ENCODE results near the gene CD1D.
"Not testable (repeated sequence)": the region's sequence is repeated elsewhere in the genome, so short reads cannot be mapped to it uniquely, and the experiment has no call there.

Gene CD1D

DNA sequence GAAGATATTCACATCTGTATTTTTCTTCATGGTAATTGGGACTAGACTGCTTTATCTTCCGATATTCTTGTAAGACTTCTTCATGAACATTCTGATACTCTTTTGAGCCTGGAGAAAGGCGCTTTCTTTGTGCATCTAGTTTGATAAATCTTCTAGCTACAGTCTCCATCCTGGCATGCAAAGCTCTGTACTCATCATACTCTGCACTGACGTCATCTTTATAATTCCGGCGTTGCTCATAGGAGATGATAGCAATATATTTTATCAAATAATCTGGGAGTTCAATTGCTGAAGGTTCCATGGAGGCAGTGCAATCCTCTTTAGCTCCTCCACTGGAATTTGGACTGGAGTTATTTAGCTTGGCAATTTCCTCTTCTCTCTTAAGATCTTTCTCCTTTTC lies 4.8 kb upstream of the CD1D start:
- H3K14ac ChIP-seq (ENCODE audit: low read length); H4K8ac ChIP-seq (ENCODE audit: low read depth, low read length); H3K79me2 ChIP-seq (ENCODE audit: control insufficient read depth, insufficient read depth, low read length, poor library complexity); H3K79me1 ChIP-seq (ENCODE audit: low read length); H2BK12ac ChIP-seq (ENCODE audit: low read length); H2AK5ac ChIP-seq (ENCODE audit: low read length); H3K23ac ChIP-seq (ENCODE audit: low read length); H2BK5ac ChIP-seq (ENCODE audit: low read depth, low read length, poor library complexity); H3K4me3 ChIP-seq (ENCODE audit: low read depth, low read length); H3K9ac ChIP-seq (ENCODE audit: low read length); H4K12ac ChIP-seq (ENCODE audit: low read depth, low read length); DNase-seq; H4K91ac ChIP-seq (ENCODE audit: low read depth, low read length); H3K36me3 ChIP-seq (ENCODE audit: control insufficient read depth in 1 of 2, insufficient read depth in 2 of 2, low read length in 2 of 2); H3K4me2 ChIP-seq (ENCODE audit: low read length); H3K4ac ChIP-seq (ENCODE audit: low read depth, low read length); H2AFZ ChIP-seq (ENCODE audit: insufficient read depth, low read length, poor library complexity); H2BK120ac ChIP-seq (ENCODE audit: insufficient read depth, low read length, poor library complexity); H3K9me3 ChIP-seq (ENCODE audit: insufficient read depth, low read depth, low read length); H3K4me1 ChIP-seq (ENCODE audit: control insufficient read depth in 1 of 2, insufficient read depth in 2 of 2, low read length in 2 of 2); H3K27ac ChIP-seq (ENCODE audit: low read depth, low read length); H3K18ac ChIP-seq (ENCODE audit: low read length): not testable (repeated sequence)
- no CpG with 5 or more reads among the region's 5 CpGs for WGBS (ENCODE audit: extremely low coverage, insufficient coverage, insufficient read length)
- H3K27me3 ChIP-seq (ENCODE audit: insufficient read depth, low read length): peaks cover 20% of the 10 kb centered on the region

DNA sequence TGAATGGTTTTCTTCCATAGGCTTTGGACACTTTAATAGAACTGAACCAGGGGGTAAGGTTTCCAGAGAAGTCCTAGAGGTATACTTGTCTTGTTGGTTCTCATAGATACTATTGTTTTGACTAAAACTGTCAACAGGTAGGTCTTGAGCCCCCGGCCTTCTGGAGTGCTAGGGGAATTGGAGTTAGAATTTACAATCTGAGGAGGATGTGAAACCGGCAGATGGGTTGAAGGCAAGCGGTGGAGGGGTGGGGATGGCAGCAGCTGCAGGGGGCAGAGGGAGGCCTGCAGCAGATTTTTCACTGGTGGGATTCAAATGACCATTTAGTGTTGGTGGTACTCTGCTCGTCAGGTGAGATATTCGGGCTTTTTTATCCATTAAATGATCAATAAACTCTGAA lies 4.3 kb upstream of the CD1D start:
- Histone ChIP-seq H3K36me3 (ENCODE audit: control insufficient read depth in 1 of 2, insufficient read depth in 2 of 2, low read length in 2 of 2) (no peaks in the 10 kb centered on the region), H3K14ac (ENCODE audit: low read length) (no peak overlapping the region), H3K9me3 (ENCODE audit: insufficient read depth, low read depth, low read length) (peaks cover 2% of the 10 kb centered on the region), H3K4me1 (ENCODE audit: control insufficient read depth in 1 of 2, insufficient read depth in 2 of 2, low read length in 2 of 2) (peaks cover 5 to 8% of the 10 kb centered on the region in 2 experiments), H3K9ac (ENCODE audit: low read length) (no peak overlapping the region), H3K79me2 (ENCODE audit: control insufficient read depth, insufficient read depth, low read length, poor library complexity) (no peaks in the 10 kb centered on the region), H3K27me3 (ENCODE audit: insufficient read depth, low read length) (peaks cover 25% of the 10 kb centered on the region), H3K18ac (ENCODE audit: low read length) (no peak overlapping the region), H2AK5ac (ENCODE audit: low read length) (no peak overlapping the region), H3K4me2 (ENCODE audit: low read length) (no peak overlapping the region), H3K4ac (ENCODE audit: low read depth, low read length) (no peak overlapping the region), H3K79me1 (ENCODE audit: low read length) (no peaks in the 10 kb centered on the region), H2BK120ac (ENCODE audit: insufficient read depth, low read length, poor library complexity) (no peak overlapping the region), H4K8ac (ENCODE audit: low read depth, low read length) (no peak overlapping the region), H4K91ac (ENCODE audit: low read depth, low read length) (no peak overlapping the region), H2BK12ac (ENCODE audit: low read length) (no peak overlapping the region), H3K23ac (ENCODE audit: low read length) (no peak overlapping the region), H4K12ac (ENCODE audit: low read depth, low read length) (no peak overlapping the region), H3K27ac (ENCODE audit: low read depth, low read length) (no peak overlapping the region), H2AFZ (ENCODE audit: insufficient read depth, low read length, poor library complexity) (no peak overlapping the region), H2BK5ac (ENCODE audit: low read depth, low read length, poor library complexity) (no peak overlapping the region), H3K4me3 (ENCODE audit: low read depth, low read length) (no peak overlapping the region)
- DNase-seq: no peak
- WGBS (ENCODE audit: extremely low coverage, insufficient coverage, insufficient read length): no CpG with 5 or more reads among the region's 5 CpGs

DNA sequence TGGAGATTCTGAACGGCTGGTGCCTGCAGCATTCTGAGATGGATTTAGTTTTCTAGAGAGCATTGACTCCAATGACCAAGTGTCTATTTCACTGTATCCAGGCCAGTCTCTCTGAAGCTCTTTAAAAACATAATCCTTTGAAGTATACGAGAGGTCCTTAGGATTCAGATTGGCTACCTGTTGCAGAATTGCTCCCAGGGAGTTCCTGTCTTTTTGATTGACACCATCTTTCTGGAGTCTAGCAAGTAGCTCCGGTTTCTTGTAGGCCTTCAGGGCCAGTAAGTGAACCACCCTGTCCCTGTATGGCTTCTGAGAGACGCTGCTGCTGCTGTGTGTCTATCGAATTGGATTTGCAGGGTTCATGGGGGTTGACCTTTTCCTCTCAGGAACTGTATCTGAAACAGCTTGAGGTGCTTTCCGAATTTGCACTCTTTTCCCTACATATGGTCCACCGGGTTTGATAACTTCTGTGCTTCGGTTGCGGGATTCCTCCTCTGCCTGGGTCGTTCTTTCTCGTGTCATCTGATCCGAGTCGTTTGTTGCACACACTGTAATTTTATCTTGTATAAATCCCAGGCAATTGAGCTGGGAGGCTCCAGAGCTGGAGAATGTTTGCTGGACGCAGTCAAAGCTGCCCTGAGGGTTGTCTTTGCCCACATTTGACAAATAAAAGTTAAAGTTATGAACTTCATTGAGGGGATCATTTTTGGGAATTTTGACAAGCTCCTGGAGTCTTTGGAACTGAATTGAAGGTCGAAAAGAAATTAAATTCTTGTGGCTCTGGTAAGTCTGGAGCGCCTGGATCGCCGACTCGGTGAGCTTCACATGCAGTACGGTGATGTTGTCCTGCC lies 3.6 kb upstream of the CD1D start:
- H3K9me3 ChIP-seq (ENCODE audit: insufficient read depth, low read depth, low read length); H3K14ac ChIP-seq (ENCODE audit: low read length); H3K36me3 ChIP-seq (ENCODE audit: control insufficient read depth in 1 of 2, insufficient read depth in 2 of 2, low read length in 2 of 2); H3K9ac ChIP-seq (ENCODE audit: low read length); DNase-seq; H2BK120ac ChIP-seq (ENCODE audit: insufficient read depth, low read length, poor library complexity); H3K27ac ChIP-seq (ENCODE audit: low read depth, low read length); H4K12ac ChIP-seq (ENCODE audit: low read depth, low read length); H2BK12ac ChIP-seq (ENCODE audit: low read length); H2AFZ ChIP-seq (ENCODE audit: insufficient read depth, low read length, poor library complexity); H3K4ac ChIP-seq (ENCODE audit: low read depth, low read length); H4K8ac ChIP-seq (ENCODE audit: low read depth, low read length); H2AK5ac ChIP-seq (ENCODE audit: low read length); H3K79me2 ChIP-seq (ENCODE audit: control insufficient read depth, insufficient read depth, low read length, poor library complexity); H4K91ac ChIP-seq (ENCODE audit: low read depth, low read length); H3K23ac ChIP-seq (ENCODE audit: low read length); H3K18ac ChIP-seq (ENCODE audit: low read length); H2BK5ac ChIP-seq (ENCODE audit: low read depth, low read length, poor library complexity); H3K79me1 ChIP-seq (ENCODE audit: low read length): not testable (repeated sequence)
- Histone ChIP-seq H3K4me3 (ENCODE audit: low read depth, low read length) (peak overlapping the region; percentile 66), H3K4me1 (ENCODE audit: control insufficient read depth in 1 of 2, insufficient read depth in 2 of 2, low read length in 2 of 2) (peaks cover 6 to 11% of the 10 kb centered on the region in 2 experiments), H3K27me3 (ENCODE audit: insufficient read depth, low read length) (peaks cover 31% of the 10 kb centered on the region), H3K4me2 (ENCODE audit: low read length) (peak overlapping the region; percentile 58)
- WGBS (ENCODE audit: extremely low coverage, insufficient coverage, insufficient read length): no CpG with 5 or more reads among the region's 20 CpGs

- Histone ChIP-seq H2AK5ac (ENCODE audit: low read length) (no peak overlapping the region), H3K79me2 (ENCODE audit: control insufficient read depth, insufficient read depth, low read length, poor library complexity) (no peaks in the 10 kb centered on the region), H2BK120ac (ENCODE audit: insufficient read depth, low read length, poor library complexity) (no peak overlapping the region), H3K4ac (ENCODE audit: low read depth, low read length) (no peak overlapping the region), H2BK5ac (ENCODE audit: low read depth, low read length, poor library complexity) (no peak overlapping the region), H3K27ac (ENCODE audit: low read depth, low read length) (no peak overlapping the region), H3K36me3 (ENCODE audit: control insufficient read depth in 1 of 2, insufficient read depth in 2 of 2, low read length in 2 of 2) (no peaks in the 10 kb centered on the region), H3K4me1 (ENCODE audit: control insufficient read depth in 1 of 2, insufficient read depth in 2 of 2, low read length in 2 of 2) (peaks cover 6 to 11% of the 10 kb centered on the region in 2 experiments), H3K79me1 (ENCODE audit: low read length) (no peaks in the 10 kb centered on the region), H3K9me3 (ENCODE audit: insufficient read depth, low read depth, low read length) (peaks cover 3% of the 10 kb centered on the region), H3K14ac (ENCODE audit: low read length) (no peak overlapping the region), H3K27me3 (ENCODE audit: insufficient read depth, low read length) (peaks cover 35% of the 10 kb centered on the region), H2AFZ (ENCODE audit: insufficient read depth, low read length, poor library complexity) (no peak overlapping the region), H4K12ac (ENCODE audit: low read depth, low read length) (no peak overlapping the region), H3K23ac (ENCODE audit: low read length) (no peak overlapping the region), H3K4me2 (ENCODE audit: low read length) (peak overlapping the region; percentile 58), H3K4me3 (ENCODE audit: low read depth, low read length) (peak overlapping the region; percentile 66), H3K9ac (ENCODE audit: low read length) (no peak overlapping the region), H3K18ac (ENCODE audit: low read length) (no peak overlapping the region), H4K8ac (ENCODE audit: low read depth, low read length) (no peak overlapping the region), H4K91ac (ENCODE audit: low read depth, low read length) (no peak overlapping the region), H2BK12ac (ENCODE audit: low read length) (no peak overlapping the region)
- DNase-seq: peak; percentile 63 to 68
- WGBS (ENCODE audit: extremely low coverage, insufficient coverage, insufficient read length): no CpG with 5 or more reads among the region's 34 CpGs
These were observed 2.8 kb upstream of the CD1D start for GRCh38 chr1:158177700-158178450.
